Naive B cell (primary cell): ENCODE results near the gene PCDHGA10. TPM values are rescaled to one million over a fixed set of nuclear protein-coding genes. Genes with fewer than 3 reads are reported as not detected.
"Not testable (repeated sequence)": the region's sequence is repeated elsewhere in the genome, so short reads cannot be mapped to it uniquely, and the experiment has no call there.

Experiments used
- ATAC-seq, 2 donors: fragments of 150-1000 bp; cut with Tn5 transposase; 2 replicates each; pipeline ENCODE4 v1.10.0; 2021; ENCODE audit warnings: low read depth in 2 of 2, mild to moderate bottlenecking in 2 of 2, moderate library complexity in 2 of 2
- DNase-seq: peaks from one replicate; pipeline ENCODE4 v3.0.0; 2022
- H3K27ac Mint-ChIP-seq, 6 donors: one replicate each; pipeline ENCODE4 v1.8.0; 2020 to 2022; ENCODE audit warnings: mild to moderate bottlenecking in 6 of 6, mixed read lengths in 6 of 6, moderate library complexity in 5 of 6, inconsistent platforms in 2 of 6
- H3K27me3 Mint-ChIP-seq, 3 donors: one replicate each; pipeline ENCODE4 v1.8.0; 2021 to 2022; ENCODE audit warnings: mixed read lengths in 3 of 3, mild to moderate bottlenecking in 1 of 3
- H3K36me3 Mint-ChIP-seq, 2 donors: one replicate each; pipeline ENCODE4 v1.8.0; 2020 to 2022; ENCODE audit warnings: mixed read lengths in 2 of 2, inconsistent platforms in 1 of 2, mild to moderate bottlenecking in 1 of 2
- H3K4me1 Mint-ChIP-seq, 3 donors: one replicate each; pipeline ENCODE4 v1.8.0; 2020 to 2022; ENCODE audit warnings: mixed read lengths in 3 of 3, inconsistent platforms in 1 of 3, mild to moderate bottlenecking in 1 of 3, moderate library complexity in 1 of 3
- H3K4me3 Mint-ChIP-seq, 8 donors: one replicate each; pipeline ENCODE4 v1.8.0; 2020 to 2022; ENCODE audit warnings: mild to moderate bottlenecking in 8 of 8, mixed read lengths in 8 of 8, moderate library complexity in 8 of 8, inconsistent platforms in 2 of 8
- H3K9me3 Mint-ChIP-seq, 7 donors: one replicate each; pipeline ENCODE4 v1.8.0; 2020 to 2022; ENCODE audit warnings: mixed read lengths in 7 of 7, mild to moderate bottlenecking in 5 of 7, inconsistent platforms in 2 of 7, moderate library complexity in 1 of 7
- polyA plus RNA-seq, 6 donors: library from polyadenylated mRNA; unstranded; fragments of 300-500 nt; fragmentation: Illumina TruSeq; gene quantifications; one replicate each; pipeline ENCODE4 v1.2.3, GENCODE V29; 2021; ENCODE audit warnings: low read depth in 6 of 6

Gene PCDHGA10
- under 1 TPM in 1 of 6 donors, not detected in 5; 0.05 TPM for polyA plus RNA-seq

- DNase-seq (no peak), ATAC-seq (peak; percentile 47 to 52)
- Mint-ChIP-seq H3K36me3 (peaks cover 32 to 48% of the 10 kb centered on the region in 2 donors), H3K4me1 (peaks cover 11 to 22% (median 22%) of the 10 kb centered on the region in 3 donors), H3K9me3 (peaks cover 9 to 70% (median 46%) of the 10 kb centered on the region in 7 donors), H3K4me3 (peak within 1 kb of the TSS; percentile 74 to 93 (median 87)), H3K27ac (peak within 1 kb of the TSS in 4 of 6 donors; percentile 43 to 85 (median 66)), H3K27me3 (peaks cover 62 to 71% (median 67%) of the 10 kb centered on the region in 3 donors)
These were observed at the start of gene PCDHGA10 for GRCh38 chr5:141412854-141413539. TSS of gene PCDHGA10 (plus strand) at chr5:141412987. CDS start at chr5:141413176, 189 bp downstream.

- Mint-ChIP-seq H3K27ac (peak within 1 kb of the TSS in 2 of 6 donors; percentile 77 to 88), H3K36me3 (peaks cover 26 to 54% of the 10 kb centered on the region in 2 donors), H3K4me1 (peaks cover 0 to 12% (median 6%) of the 10 kb centered on the region in 3 donors), H3K27me3 (peaks cover 50 to 76% (median 75%) of the 10 kb centered on the region in 3 donors), H3K4me3 (peak within 1 kb of the TSS in 3 of 8 donors; percentile 38 to 70 (median 65)), H3K9me3 (peaks cover 17 to 77% (median 60%) of the 10 kb centered on the region in 7 donors)
- no peak for ATAC-seq
- DNase-seq = no peak
These were observed 48.7 kb upstream of the PCDHGA10 start, which contains the start of gene PCDHGA5 for GRCh38 chr5:141363952-141364660. TSS of gene PCDHGA5 (plus strand) at chr5:141364162. CDS start at chr5:141364331, 169 bp downstream.

GRCh38 chr5:141366016-141366896 lies 46.5 kb upstream of the PCDHGA10 start:
- peaks cover 44 to 72% (median 71%) of the 10 kb centered on the region in 3 donors for H3K27me3 Mint-ChIP-seq
- peak overlapping the region in 2 of 6 donors; percentile 69 to 73 for H3K27ac Mint-ChIP-seq
- DNase-seq (no peak), ATAC-seq (no peak)
- peaks cover 6 to 12% (median 12%) of the 10 kb centered on the region in 3 donors for H3K4me1 Mint-ChIP-seq
- peaks cover 16 to 67% (median 52%) of the 10 kb centered on the region in 7 donors for H3K9me3 Mint-ChIP-seq
- H3K4me3 Mint-ChIP-seq = peak overlapping the region in 1 of 8 donors; percentile 47
- peaks cover 13 to 49% of the 10 kb centered on the region in 2 donors for H3K36me3 Mint-ChIP-seq

GRCh38 chr5:141369994-141370848 lies 42.6 kb upstream of the PCDHGA10 start, which contains the start of gene PCDHGB3:
TSS of gene PCDHGB3 (plus strand) at chr5:141370242. CDS start at chr5:141370395, 153 bp downstream.
- peaks cover 4 to 6% (median 6%) of the 10 kb centered on the region in 3 donors for H3K4me1 Mint-ChIP-seq
- H3K27ac Mint-ChIP-seq = peak within 1 kb of the TSS in 2 of 6 donors; percentile 18 to 32
- no peak for DNase-seq
- H3K36me3 Mint-ChIP-seq = peaks cover 4 to 37% of the 10 kb centered on the region in 2 donors
- peak within 1 kb of the TSS; percentile 44 to 85 (median 78) for H3K4me3 Mint-ChIP-seq
- ATAC-seq = peak; percentile 56 to 70
- peaks cover 14 to 61% (median 44%) of the 10 kb centered on the region in 7 donors for H3K9me3 Mint-ChIP-seq
- H3K27me3 Mint-ChIP-seq = peaks cover 54 to 79% (median 67%) of the 10 kb centered on the region in 3 donors

- Mint-ChIP-seq H3K4me1 (peaks cover 4 to 6% (median 6%) of the 10 kb centered on the region in 3 donors), H3K4me3 (peak overlapping the region in 1 of 8 donors; percentile 59), H3K9me3 (peaks cover 8 to 58% (median 45%) of the 10 kb centered on the region in 7 donors), H3K27ac (peak overlapping the region in 1 of 6 donors; percentile 47), H3K36me3 (peaks cover 8 to 30% of the 10 kb centered on the region in 2 donors), H3K27me3 (peaks cover 47 to 76% (median 53%) of the 10 kb centered on the region in 3 donors)
- ATAC-seq (no peak), DNase-seq (no peak)
These were observed 41.0 kb upstream of the PCDHGA10 start for GRCh38 chr5:141371572-141372475.

GRCh38 chr5:141373673-141374317 lies 39.0 kb upstream of the PCDHGA10 start, which contains the start of gene PCDHGA6:
TSS of gene PCDHGA6 (plus strand) at chr5:141373891. CDS start at chr5:141374084, 193 bp downstream.
- peaks cover 4 to 6% (median 6%) of the 10 kb centered on the region in 3 donors for H3K4me1 Mint-ChIP-seq
- ATAC-seq (no peak), DNase-seq (no peak)
- peaks cover 44 to 66% (median 44%) of the 10 kb centered on the region in 3 donors for H3K27me3 Mint-ChIP-seq
- H3K9me3 Mint-ChIP-seq = peaks cover 8 to 67% (median 45%) of the 10 kb centered on the region in 7 donors
- H3K27ac Mint-ChIP-seq = peak within 1 kb of the TSS in 1 of 6 donors; percentile 30
- H3K4me3 Mint-ChIP-seq = peak within 1 kb of the TSS in 5 of 8 donors; percentile 5 to 57 (median 29)
- H3K36me3 Mint-ChIP-seq = peaks cover 8 to 30% of the 10 kb centered on the region in 2 donors

GRCh38 chr5:141374627-141375026 lies 38.2 kb upstream of the PCDHGA10 start:
- H3K9me3 Mint-ChIP-seq = peaks cover 8 to 64% (median 45%) of the 10 kb centered on the region in 7 donors
- DNase-seq (no peak), ATAC-seq (no peak)
- peak overlapping the region in 1 of 6 donors; percentile 30 for H3K27ac Mint-ChIP-seq
- no peak overlapping the region for H3K4me3 Mint-ChIP-seq
- peaks cover 8 to 30% of the 10 kb centered on the region in 2 donors for H3K36me3 Mint-ChIP-seq
- H3K4me1 Mint-ChIP-seq = peaks cover 4 to 6% (median 6%) of the 10 kb centered on the region in 3 donors
- H3K27me3 Mint-ChIP-seq = peaks cover 39 to 69% (median 41%) of the 10 kb centered on the region in 3 donors

GRCh38 chr5:141375444-141376155 lies 37.2 kb upstream of the PCDHGA10 start:
- not testable (repeated sequence) for H3K4me1 Mint-ChIP-seq, ATAC-seq, DNase-seq, H3K4me3 Mint-ChIP-seq
- peaks cover 8 to 67% (median 40%) of the 10 kb centered on the region in 7 donors for H3K9me3 Mint-ChIP-seq
- H3K27ac Mint-ChIP-seq = peak overlapping the region in 2 of 6 donors; percentile 24 to 65
- H3K27me3 Mint-ChIP-seq = peaks cover 29 to 68% (median 38%) of the 10 kb centered on the region in 3 donors
- H3K36me3 Mint-ChIP-seq = peaks cover 8 to 22% of the 10 kb centered on the region in 2 donors

GRCh38 chr5:141382469-141383294 lies 30.1 kb upstream of the PCDHGA10 start, which contains the start of gene PCDHGA7:
TSS of gene PCDHGA7 (plus strand) at chr5:141382742. CDS start at chr5:141382900, 158 bp downstream.
- peaks cover 52 to 67% (median 57%) of the 10 kb centered on the region in 3 donors for H3K27me3 Mint-ChIP-seq
- ATAC-seq (peak in 1 of 2 donors; percentile 28), DNase-seq (no peak)
- H3K27ac Mint-ChIP-seq = peak within 1 kb of the TSS in 3 of 6 donors; percentile 37 to 86 (median 63)
- H3K4me1 Mint-ChIP-seq = peaks cover 0 to 6% (median 2%) of the 10 kb centered on the region in 3 donors
- peak within 1 kb of the TSS; percentile 18 to 87 (median 64) for H3K4me3 Mint-ChIP-seq
- H3K9me3 Mint-ChIP-seq = peaks cover 0 to 68% (median 35%) of the 10 kb centered on the region in 7 donors
- H3K36me3 Mint-ChIP-seq = peaks cover 6 to 9% of the 10 kb centered on the region in 2 donors
